ENCODE data around the gene PMEPA1.

The PMEPA1 gene

GRCh38 chr20:57648878-57649616 is 60.8 kb downstream of the PMEPA1 start:
- H3K27ac ChIP-seq: peak overlapping the region; percentile 18
- no peak for DNase-seq (ENCODE audit: low spot score)
- TF ChIP-seq CTCF (conservative IDR thresholded peaks at IDR 0.05; ENCODE audit: low read depth): no peak
- CTCF ChIA-PET: interaction anchor here (0.8 to 1.5 kb wide), 4 partner anchors 26 to 560 kb away, joined by 4 to 6 read pairs (median 4); no protein-coding TSS in a partner anchor
- POLR2A ChIA-PET (ENCODE audit: low non-redundant PET): no interaction called here

GRCh38 chr20:57647933-57648785 is 61.7 kb downstream of the PMEPA1 start:
- no peak overlapping the region; the same call in 1 of the 2 replicates for H3K27ac ChIP-seq
- TF ChIP-seq CTCF (conservative IDR thresholded peaks at IDR 0.05; ENCODE audit: low read depth): no peak
- CTCF ChIA-PET: interaction anchor here (0.6 to 1.5 kb wide), 6 partner anchors 9 to 1296 kb away, joined by 3 to 6 read pairs (median 4); no protein-coding TSS in a partner anchor
- DNase-seq (ENCODE audit: low spot score): no peak
- POLR2A ChIA-PET (ENCODE audit: low non-redundant PET): no interaction called here

- ChIA-PET POLR2A (ENCODE audit: low non-redundant PET) (no interaction called here), CTCF (interaction anchor here (0.6 to 1.5 kb wide), 4 partner anchors 32 to 1297 kb away, joined by 3 to 6 read pairs (median 4); no protein-coding TSS in a partner anchor)
- no peak overlapping the region; the same call in 1 of the 2 replicates for H3K27ac ChIP-seq
- DNase-seq (ENCODE audit: low spot score): no peak
- no peak for TF ChIP-seq CTCF (conservative IDR thresholded peaks at IDR 0.05; ENCODE audit: low read depth)
These were observed 62.5 kb downstream of the PMEPA1 start for GRCh38 chr20:57647006-57647932.

GRCh38 chr20:57638895-57639236 is 70.9 kb downstream of the PMEPA1 start:
- no peak overlapping the region for H3K27ac ChIP-seq
- DNase-seq (ENCODE audit: low spot score): no peak
- POLR2A ChIA-PET (ENCODE audit: low non-redundant PET): no interaction called here
- TF ChIP-seq CTCF (conservative IDR thresholded peaks at IDR 0.05; ENCODE audit: low read depth): no peak
- CTCF ChIA-PET: interaction anchor here (1.2 kb wide), 1 partner anchor 16 kb away, joined by 5 read pairs; no protein-coding TSS in a partner anchor

- ChIA-PET POLR2A (ENCODE audit: low non-redundant PET) (no interaction called here), CTCF (interaction anchor here (1.2 kb wide), 1 partner anchor 16 kb away, joined by 5 read pairs; no protein-coding TSS in a partner anchor)
- no peak overlapping the region for H3K27ac ChIP-seq
- no peak for TF ChIP-seq CTCF (conservative IDR thresholded peaks at IDR 0.05; ENCODE audit: low read depth)
- no peak for DNase-seq (ENCODE audit: low spot score)
These were observed 71.5 kb downstream of the PMEPA1 start for GRCh38 chr20:57638173-57638894.

All from RWPE1 (cell line).